Activated CD8-positive, alpha-beta memory T cell treated with anti-CD3 and anti-CD28 coated beads, Interleukin-2, amount 10 ng/mL, durations not matched to agents 7 days and 5 days (primary cell): Measurements from ENCODE around the gene RPA3. TPM values are rescaled to one million over a fixed set of nuclear protein-coding genes. Genes with fewer than 3 reads are reported as not detected.
A peak's percentile ranks its signal among the peaks of the same experiment; 100 is the strongest.

Experiments
- ATAC-seq: fragments of 150-1000 bp; cut with Tn5 transposase; one replicate; pipeline ENCODE4 v1.10.0; 2021; ENCODE audit warnings: moderate library complexity
- CTCF ChIA-PET: fragments of 350-600 bp; sonication (Branson Sonifier 250); formaldehyde crosslinking; loops from one replicate; lab custom pipeline; 2021; ENCODE audit warnings: antibody characterized with exemption; lab: Charles Lee
- DNase-seq: peaks from one replicate; pipeline ENCODE4 v3.0.0-alpha.2; 2020
- H3K27ac Mint-ChIP-seq: one replicate; pipeline ENCODE4 v1.8.0; 2021; ENCODE audit warnings: mild to moderate bottlenecking, mixed read lengths
- H3K27me3 Mint-ChIP-seq: one replicate; pipeline ENCODE4 v1.8.0; 2021; ENCODE audit warnings: mixed read lengths
- H3K36me3 Mint-ChIP-seq: one replicate; pipeline ENCODE4 v1.8.0; 2021; ENCODE audit warnings: mild to moderate bottlenecking, mixed read lengths
- H3K4me1 Mint-ChIP-seq: one replicate; pipeline ENCODE4 v1.8.0; 2021; ENCODE audit warnings: mixed read lengths
- H3K4me3 Mint-ChIP-seq: one replicate; pipeline ENCODE4 v1.8.0; 2021; ENCODE audit warnings: mild to moderate bottlenecking, moderate library complexity, mixed read lengths
- H3K9me3 Mint-ChIP-seq: one replicate; pipeline ENCODE4 v1.8.0; 2022; ENCODE audit warnings: low read depth, mixed read lengths
- total RNA-seq, 2 experiments: library from RNA; stranded (reverse); gene quantifications; one replicate each; pipeline ENCODE4 v1.2.3, GENCODE V29; 2021

Gene RPA3
- total RNA-seq, 2 experiments from 2014 or later: 111 to 126 TPM

- no peak overlapping the region for H3K4me3 Mint-ChIP-seq
- H3K9me3 Mint-ChIP-seq: peaks cover 2% of the 10 kb centered on the region
- CTCF ChIA-PET: interaction anchor here (0.7 to 1.6 kb wide), 4 partner anchors 17 to 479 kb away, joined by 3 to 7 read pairs (median 4); no protein-coding TSS in a partner anchor
- no peaks in the 10 kb centered on the region for H3K27me3 Mint-ChIP-seq
- peak; percentile 96 for ATAC-seq
- peaks cover 17% of the 10 kb centered on the region for H3K36me3 Mint-ChIP-seq
- peak; percentile 72 for DNase-seq
- H3K4me1 Mint-ChIP-seq: peaks cover 18% of the 10 kb centered on the region
- peak overlapping the region; percentile 76 for H3K27ac Mint-ChIP-seq
These were observed 829 bp upstream of the RPA3 start for GRCh38 chr7:7719236-7719635.

- CTCF ChIA-PET: interaction anchor here (0.7 kb wide), 1 partner anchor 618 kb away, joined by 3 read pairs; no protein-coding TSS in a partner anchor
- no peak for DNase-seq
- Mint-ChIP-seq H3K27ac (no peak overlapping the region), H3K27me3 (no peaks in the 10 kb centered on the region), H3K9me3 (peaks cover 2% of the 10 kb centered on the region), H3K4me1 (peaks cover 3% of the 10 kb centered on the region), H3K4me3 (no peak overlapping the region), H3K36me3 (peaks cover 9% of the 10 kb centered on the region)
- no peak for ATAC-seq
These were observed 4.7 kb downstream of the RPA3 start for GRCh38 chr7:7713730-7714129.

- Mint-ChIP-seq H3K4me1 (peaks cover 4% of the 10 kb centered on the region), H3K27ac (no peak overlapping the region), H3K36me3 (peaks cover 3% of the 10 kb centered on the region), H3K9me3 (no peaks in the 10 kb centered on the region), H3K4me3 (no peak overlapping the region), H3K27me3 (no peaks in the 10 kb centered on the region)
- DNase-seq: no peak
- CTCF ChIA-PET: no interaction called here
- no peak for ATAC-seq
These were observed 7.9 kb downstream of the RPA3 start for GRCh38 chr7:7710469-7710868.

- peaks cover 4% of the 10 kb centered on the region for H3K4me1 Mint-ChIP-seq
- no peak for DNase-seq
These were observed 9.1 kb downstream of the RPA3 start for GRCh38 chr7:7709291-7709690.

GRCh38 chr7:7707806-7708205, 10.6 kb downstream of the RPA3 start:
- ATAC-seq: no peak
- H3K4me1 Mint-ChIP-seq: peaks cover 4% of the 10 kb centered on the region
- CTCF ChIA-PET: no interaction called here
- no peak overlapping the region for H3K4me3 Mint-ChIP-seq
- H3K36me3 Mint-ChIP-seq: peaks cover 2% of the 10 kb centered on the region
- H3K9me3 Mint-ChIP-seq: no peaks in the 10 kb centered on the region
- H3K27ac Mint-ChIP-seq: no peak overlapping the region
- DNase-seq: no peak
- no peaks in the 10 kb centered on the region for H3K27me3 Mint-ChIP-seq

More at GRCh38 chr7:7709291-7709690, 9.1 kb downstream of the RPA3 start:
- Mint-ChIP-seq H3K9me3 (no peaks in the 10 kb centered on the region), H3K4me3 (no peak overlapping the region), H3K27me3 (no peaks in the 10 kb centered on the region), H3K36me3 (no peaks in the 10 kb centered on the region), H3K27ac (no peak overlapping the region)
- no peak for ATAC-seq
- CTCF ChIA-PET: no interaction called here

- H3K9me3 Mint-ChIP-seq: no peaks in the 10 kb centered on the region
- H3K27ac Mint-ChIP-seq: no peak overlapping the region
- no peak for DNase-seq
- CTCF ChIA-PET: no interaction called here
- no peak for ATAC-seq
- H3K27me3 Mint-ChIP-seq: no peaks in the 10 kb centered on the region
- H3K36me3 Mint-ChIP-seq: peaks cover 5% of the 10 kb centered on the region
- peaks cover 4% of the 10 kb centered on the region for H3K4me1 Mint-ChIP-seq
- no peak overlapping the region for H3K4me3 Mint-ChIP-seq
These were observed 11.2 kb downstream of the RPA3 start for GRCh38 chr7:7707246-7707645.

GRCh38 chr7:7706556-7707172, 11.7 kb downstream of the RPA3 start:
- H3K27me3 Mint-ChIP-seq: no peaks in the 10 kb centered on the region
- no peak overlapping the region for H3K27ac Mint-ChIP-seq
- no peaks in the 10 kb centered on the region for H3K9me3 Mint-ChIP-seq
- H3K4me1 Mint-ChIP-seq: peaks cover 4% of the 10 kb centered on the region
- ATAC-seq: no peak
- peaks cover 5% of the 10 kb centered on the region for H3K36me3 Mint-ChIP-seq
- CTCF ChIA-PET: no interaction called here
- no peak overlapping the region for H3K4me3 Mint-ChIP-seq
- no peak for DNase-seq

GRCh38 chr7:7706101-7706511, 12.3 kb downstream of the RPA3 start:
- Mint-ChIP-seq H3K27ac (no peak overlapping the region), H3K36me3 (peaks cover 5% of the 10 kb centered on the region), H3K9me3 (no peaks in the 10 kb centered on the region), H3K4me1 (peaks cover 4% of the 10 kb centered on the region), H3K27me3 (no peaks in the 10 kb centered on the region), H3K4me3 (no peak overlapping the region)
- ATAC-seq (no peak), DNase-seq (no peak)
- CTCF ChIA-PET: no interaction called here

GRCh38 chr7:7705318-7705717, 13.1 kb downstream of the RPA3 start:
- H3K27ac Mint-ChIP-seq: no peak overlapping the region
- peaks cover 5% of the 10 kb centered on the region for H3K36me3 Mint-ChIP-seq
- no peaks in the 10 kb centered on the region for H3K9me3 Mint-ChIP-seq
- peaks cover 4% of the 10 kb centered on the region for H3K4me1 Mint-ChIP-seq
- CTCF ChIA-PET: no interaction called here
- no peaks in the 10 kb centered on the region for H3K27me3 Mint-ChIP-seq
- no peak for ATAC-seq
- no peak overlapping the region for H3K4me3 Mint-ChIP-seq
- DNase-seq: no peak

- peaks cover 5% of the 10 kb centered on the region for H3K36me3 Mint-ChIP-seq
- H3K9me3 Mint-ChIP-seq: no peaks in the 10 kb centered on the region
- no peak overlapping the region for H3K4me3 Mint-ChIP-seq
- DNase-seq (no peak), ATAC-seq (no peak)
- peaks cover 6% of the 10 kb centered on the region for H3K4me1 Mint-ChIP-seq
- H3K27ac Mint-ChIP-seq: no peak overlapping the region
- H3K27me3 Mint-ChIP-seq: no peaks in the 10 kb centered on the region
- CTCF ChIA-PET: no interaction called here
These were observed 13.5 kb downstream of the RPA3 start for GRCh38 chr7:7704867-7705266.

GRCh38 chr7:7703427-7703826, 15.0 kb downstream of the RPA3 start:
- no peaks in the 10 kb centered on the region for H3K27me3 Mint-ChIP-seq
- ATAC-seq: no peak
- DNase-seq: no peak
- no peak overlapping the region for H3K4me3 Mint-ChIP-seq
- H3K36me3 Mint-ChIP-seq: peaks cover 5% of the 10 kb centered on the region
- H3K9me3 Mint-ChIP-seq: no peaks in the 10 kb centered on the region
- no peak overlapping the region for H3K27ac Mint-ChIP-seq
- H3K4me1 Mint-ChIP-seq: peaks cover 12% of the 10 kb centered on the region
- CTCF ChIA-PET: no interaction called here

GRCh38 chr7:7702826-7703225, 15.6 kb downstream of the RPA3 start:
- no peak for ATAC-seq
- CTCF ChIA-PET: no interaction called here
- H3K36me3 Mint-ChIP-seq: peaks cover 5% of the 10 kb centered on the region
- no peak overlapping the region for H3K27ac Mint-ChIP-seq
- no peak overlapping the region for H3K4me3 Mint-ChIP-seq
- no peaks in the 10 kb centered on the region for H3K9me3 Mint-ChIP-seq
- no peaks in the 10 kb centered on the region for H3K27me3 Mint-ChIP-seq
- H3K4me1 Mint-ChIP-seq: peaks cover 15% of the 10 kb centered on the region
- DNase-seq: no peak

- Mint-ChIP-seq H3K36me3 (peaks cover 7% of the 10 kb centered on the region), H3K27ac (no peak overlapping the region), H3K4me3 (no peak overlapping the region), H3K4me1 (peaks cover 24% of the 10 kb centered on the region), H3K27me3 (no peaks in the 10 kb centered on the region), H3K9me3 (no peaks in the 10 kb centered on the region)
- ATAC-seq (no peak), DNase-seq (no peak)
- CTCF ChIA-PET: no interaction called here
These were observed 16.9 kb downstream of the RPA3 start for GRCh38 chr7:7701527-7701926.

GRCh38 chr7:7699970-7700369, 18.4 kb downstream of the RPA3 start:
- no peak overlapping the region for H3K27ac Mint-ChIP-seq
- peaks cover 13% of the 10 kb centered on the region for H3K36me3 Mint-ChIP-seq
- H3K4me3 Mint-ChIP-seq: no peak overlapping the region
- no peak for DNase-seq
- ATAC-seq: no peak
- H3K4me1 Mint-ChIP-seq: peaks cover 21% of the 10 kb centered on the region
- H3K27me3 Mint-ChIP-seq: no peaks in the 10 kb centered on the region
- CTCF ChIA-PET: no interaction called here
- H3K9me3 Mint-ChIP-seq: no peaks in the 10 kb centered on the region
